Endothelial cell of umbilical vein (primary cell): ENCODE data around the gene MLPH. TPM values are rescaled to one million over a fixed set of nuclear protein-coding genes. Genes with fewer than 3 reads are reported as not detected.

ENCODE experiments used
- BruUV-seq: library from RNA; stranded (reverse); fragments of 400-500 nt; replicated peaks from 2 replicates; lab custom pipeline; 2021; lab: Mats Ljungman, UMichigan
- CTCF ChIA-PET: fragments of 300-600, 350-600 bp; sonication (Branson Sonifier 250); formaldehyde crosslinking; loops from one replicate; lab custom pipeline; 2021; ENCODE audit warnings: antibody characterized with exemption, inconsistent platforms; lab: Charles Lee
- POLR2A ChIA-PET: fragments of 300-600, 350-600 bp; sonication (Branson Sonifier 250); formaldehyde crosslinking; loops from one replicate; lab custom pipeline; 2021; ENCODE audit warnings: antibody characterized with exemption, inconsistent platforms; lab: Charles Lee
- DNase-seq: peaks from one replicate; pipeline ENCODE4 v3.0.0-alpha.2; 2011; ENCODE audit warnings: low read depth, low spot score
- FAIRE-seq: peaks from 2 replicates; lab custom pipeline; 2011; peaks lifted over from hg19 to GRCh38; lab: Jason Lieb, UNC
- H2AFZ ChIP-seq: 2 replicates; pipeline ENCODE4 v1.6.0; 2012; ENCODE audit warnings: low read depth, low read length, control low read depth, inconsistent platforms
- H3K27ac ChIP-seq: 2 replicates; pipeline ENCODE4 v1.5.1; 2011; ENCODE audit warnings: low read depth, mild to moderate bottlenecking, control low read depth, low read length, moderate library complexity; ENCODE audit not compliant: insufficient read depth
- H3K27me3 ChIP-seq, 2 experiments: 2 replicates each; pipeline versions ENCODE4 v1.6.0 to v1.6.1; 2011; ENCODE audit warnings: low read length in 2 of 2, mixed read lengths in 1 of 2; ENCODE audit not compliant: control insufficient read depth in 2 of 2, insufficient read depth in 2 of 2
- H3K36me3 ChIP-seq, 2 experiments: 2 replicates in 1 of 2; 3 replicates in 1 of 2; pipeline ENCODE4 v1.5.1; 2011; ENCODE audit warnings: low read length in 2 of 2, mild to moderate bottlenecking in 1 of 2, moderate library complexity in 1 of 2; ENCODE audit not compliant: control insufficient read depth in 2 of 2, insufficient read depth in 2 of 2; ENCODE audit errors: extremely low read depth in 1 of 2
- H3K4me1 ChIP-seq: 3 replicates; pipeline ENCODE4 v1.5.1; 2011; ENCODE audit warnings: mild to moderate bottlenecking, low read length; ENCODE audit not compliant: control insufficient read depth, insufficient read depth; ENCODE audit errors: extremely low read depth
- H3K4me2 ChIP-seq: 2 replicates; pipeline ENCODE4 v1.6.1; 2011; ENCODE audit warnings: low read length, control low read depth, mixed read lengths; ENCODE audit not compliant: insufficient read depth
- H3K4me3 ChIP-seq, 3 experiments: fragments of 200-600 bp in 1 of 3; sonication (generic), shearing (Covaris generic) in 1 of 3; replicated peaks in 1 of 3; 2 replicates each; pipeline ENCODE4 v1.5.1; 2011 to 2016; ENCODE audit warnings: control low read depth in 3 of 3, low read length in 3 of 3, mild to moderate bottlenecking in 2 of 3, inconsistent platforms in 1 of 3, low read depth in 1 of 3, moderate library complexity in 1 of 3; ENCODE audit not compliant: insufficient read depth in 1 of 3
- H3K79me2 ChIP-seq: 2 replicates; pipeline ENCODE4 v1.6.0; 2012; ENCODE audit warnings: low read length, inconsistent platforms; ENCODE audit not compliant: control insufficient read depth, insufficient read depth
- H3K9ac ChIP-seq: replicated peaks from 2 replicates; pipeline ENCODE3; 2011; ENCODE audit warnings: low read length, control low read depth; ENCODE audit not compliant: insufficient read depth; ENCODE audit errors: extremely low read depth
- H3K9me1 ChIP-seq: replicated peaks from 3 replicates; pipeline ENCODE4 v1.6.0; 2011; ENCODE audit warnings: mild to moderate bottlenecking, low read length; ENCODE audit not compliant: control insufficient read depth, insufficient read depth; ENCODE audit errors: extremely low read depth
- H3K9me3 ChIP-seq: replicated peaks from 2 replicates; pipeline ENCODE4 v1.5.1; 2012; ENCODE audit warnings: low read length, inconsistent platforms; ENCODE audit not compliant: control insufficient read depth, insufficient read depth
- H4K20me1 ChIP-seq: replicated peaks from 2 replicates; pipeline ENCODE3; 2011; ENCODE audit warnings: mild to moderate bottlenecking, low read length; ENCODE audit not compliant: control insufficient read depth, insufficient read depth; ENCODE audit errors: extremely low read depth
- EZH2 ChIP-seq: IDR thresholded peaks from 2 replicates; pipeline ENCODE4 v1.6.1; 2012; ENCODE audit warnings: borderline replicate concordance, low read depth, mild to moderate bottlenecking, moderate library complexity, low read length, inconsistent platforms; ENCODE audit not compliant: severe bottlenecking
- FOS ChIP-seq: IDR thresholded peaks from 2 replicates; pipeline ENCODE4 v1.6.1; 2011; ENCODE audit warnings: mild to moderate bottlenecking, low read length, moderate library complexity, borderline replicate concordance; ENCODE audit not compliant: insufficient read depth
- GATA2 ChIP-seq: IDR thresholded peaks from 2 replicates; pipeline ENCODE4 v1.7.0; 2011; ENCODE audit warnings: low read depth, mild to moderate bottlenecking, moderate library complexity, mixed read lengths, low read length; ENCODE audit not compliant: insufficient read length, insufficient read depth
- JUN ChIP-seq: IDR thresholded peaks from 2 replicates; pipeline ENCODE4 v1.6.1; 2011; ENCODE audit warnings: borderline replicate concordance, low read depth; ENCODE audit not compliant: insufficient read length, insufficient read depth
- MYC ChIP-seq: IDR thresholded peaks from one replicate; pipeline ENCODE4 v1.6.1; 2011; ENCODE audit warnings: mild to moderate bottlenecking, low read depth, low read length
- POLR2A ChIP-seq: IDR thresholded peaks from 2 replicates; pipeline ENCODE4 v1.6.1; 2012; ENCODE audit warnings: low read depth, mild to moderate bottlenecking, control low read depth, low read length
- POLR2AphosphoS5 ChIP-seq: IDR thresholded peaks from 2 replicates; pipeline ENCODE4 v1.6.1; 2012; ENCODE audit warnings: low read depth, mild to moderate bottlenecking, control low read depth, low read length, moderate library complexity; ENCODE audit not compliant: insufficient read depth
- dilution Hi-C: fragments of 300-500 bp; cut with MboI; formaldehyde crosslinking; loops from one replicate; pipeline ENCODE4 v1.15.0; 2019; ENCODE audit warnings: low sequenced_read_pairs; ENCODE audit not compliant: extremely low pct_ligation_motif_present
- intact Hi-C: fragments of 100-400 bp; cut with micrococcal nuclease; formaldehyde crosslinking; loops from one replicate; pipeline ENCODE4 v1.10.0; 2022
- polyA plus RNA-seq, 4 experiments: library from polyadenylated mRNA; depleted of rRNA in 3 of 4; stranded (reverse) in 3 of 4; unstranded in 1 of 4; fragments of >200 nt; gene quantifications; 2 replicates each; pipeline versions ENCODE4 v1.2.1 to v1.2.3, GENCODE V29; 2011 to 2012; ENCODE audit warnings: missing spikeins in 1 of 4
- total RNA-seq: library from RNA; stranded (reverse); gene quantifications from 2 replicates; pipeline ENCODE4 v1.2.3, GENCODE V29; 2021
- TF ChIP-seq, protein P1 (sequence below): IDR thresholded peaks from 2 replicates; pipeline ENCODE4 v1.6.1; 2011; ENCODE audit not compliant: insufficient read depth, insufficient read length
- TF ChIP-seq, protein P2 (sequence below), 2 donors: IDR thresholded peaks; 1 replicate in 1 of 2; 2 replicates in 1 of 2; pipeline ENCODE4 v1.5.1; 2011; ENCODE audit warnings: low read length in 2 of 2, mild to moderate bottlenecking in 2 of 2, moderate library complexity in 2 of 2, control low read depth in 1 of 2, inconsistent platforms in 1 of 2, low read depth in 1 of 2; ENCODE audit not compliant: insufficient read depth in 1 of 2; ENCODE audit errors: extremely low read depth in 1 of 2

Gene MLPH
- total and polyA plus RNA-seq, 2 donors (not counting 3 experiments of a cell fraction or from before 2014, with no cell fraction given): not detected

DNA sequence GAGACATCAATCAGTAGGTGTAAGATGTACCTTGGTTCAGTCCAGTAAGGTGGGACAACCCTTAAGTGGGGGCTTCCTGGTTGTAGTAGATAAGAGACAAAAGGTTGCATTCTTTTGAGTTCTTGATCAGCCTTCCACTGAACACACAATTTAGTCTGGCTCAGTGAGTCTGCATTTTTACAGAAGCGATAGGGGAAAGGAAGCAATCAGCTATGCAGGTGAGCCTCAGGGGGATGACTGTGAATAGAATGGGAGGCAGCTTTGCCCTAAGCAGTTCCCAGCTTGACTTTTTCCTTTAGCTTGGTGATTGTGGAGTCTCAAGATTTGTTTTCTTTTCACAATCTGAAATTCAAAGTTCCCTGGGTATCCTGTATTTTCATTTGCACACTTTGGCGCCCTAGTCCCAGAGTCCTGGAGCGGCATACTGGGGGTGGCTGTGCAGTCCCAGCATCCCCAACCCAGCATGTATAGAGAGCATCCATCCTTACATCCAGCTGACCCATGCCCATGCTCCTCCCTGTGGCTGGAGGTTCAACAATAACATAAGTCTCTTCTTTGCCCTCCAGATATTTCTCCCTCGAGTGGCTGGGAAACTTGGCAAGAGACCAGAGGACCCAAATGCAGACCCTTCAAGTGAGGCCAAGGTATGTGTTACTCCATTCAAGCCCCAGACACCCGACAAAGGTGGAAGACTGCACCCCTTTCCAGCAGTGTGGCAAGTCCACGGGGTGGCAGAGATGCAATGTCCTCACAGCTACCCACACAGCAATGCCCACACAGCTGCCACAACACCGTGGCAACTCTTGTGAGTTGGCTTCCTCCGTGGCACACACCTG, 59.2 kb downstream of the MLPH start:
- POLR2A ChIA-PET: no interaction called here
- Histone ChIP-seq H3K27ac (no peak overlapping the region), H3K9me3 (no peaks in the 10 kb centered on the region), H3K36me3 (no peaks in the 10 kb centered on the region), H3K4me2 (no peak overlapping the region), H3K79me2 (no peaks in the 10 kb centered on the region), H3K9me1 (no peaks in the 10 kb centered on the region), H4K20me1 (no peaks in the 10 kb centered on the region), H3K4me3 (no peak overlapping the region), H3K4me1 (no peaks in the 10 kb centered on the region), H3K27me3 (no peaks in the 10 kb centered on the region), H2AFZ (no peak overlapping the region), H3K9ac (no peak overlapping the region)
- FAIRE-seq: no peak
- intact Hi-C loops (no loop called here), dilution Hi-C loops (no loop called here)
- BruUV-seq: no TSS peak
- TF ChIP-seq FOS (no peak), MYC (no peak), GATA2 (no peak)
- CTCF ChIA-PET: interaction anchor here (1.4 to 1.7 kb wide), 3 partner anchors 26 to 71 kb away, joined by 3 to 6 read pairs (median 5); no protein-coding TSS in a partner anchor
- no peak for DNase-seq

DNA sequence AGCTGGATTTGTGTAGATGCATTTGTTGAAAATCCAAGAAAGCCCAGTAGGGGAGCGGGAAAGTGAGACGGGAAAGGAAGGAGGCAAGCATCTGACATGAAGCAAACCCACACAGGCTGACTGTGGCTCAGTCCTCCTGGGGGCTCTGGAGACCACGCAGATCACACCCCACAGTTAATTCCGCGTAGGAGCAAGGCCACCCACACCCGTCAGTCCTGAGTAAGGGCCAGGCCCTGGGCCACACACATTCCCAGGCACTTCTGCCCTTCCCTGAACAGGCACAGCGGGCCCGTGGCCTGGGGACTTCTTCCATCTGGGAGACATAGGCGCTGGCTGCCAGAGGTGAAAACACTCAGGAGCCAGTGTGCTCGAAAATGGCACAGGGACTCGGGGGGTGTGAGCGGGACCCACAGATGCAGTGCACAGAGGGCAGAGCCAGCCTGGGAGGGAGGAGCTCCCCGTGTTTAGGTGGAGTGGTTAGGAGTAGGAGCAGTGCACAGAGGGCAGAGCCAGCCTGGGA, 59.9 kb downstream of the MLPH start:
- Histone ChIP-seq H3K4me3 (no peak overlapping the region), H3K9me1 (no peaks in the 10 kb centered on the region), H3K4me1 (no peaks in the 10 kb centered on the region), H3K9ac (no peak overlapping the region), H3K36me3 (no peaks in the 10 kb centered on the region), H3K27me3 (no peaks in the 10 kb centered on the region), H3K27ac (no peak overlapping the region), H3K9me3 (no peaks in the 10 kb centered on the region), H3K79me2 (no peaks in the 10 kb centered on the region), H4K20me1 (no peaks in the 10 kb centered on the region), H3K4me2 (no peak overlapping the region), H2AFZ (no peak overlapping the region)
- POLR2A ChIA-PET: no interaction called here
- BruUV-seq: no TSS peak
- intact Hi-C loops: no loop called here
- CTCF ChIA-PET: interaction anchor here (1.4 to 1.7 kb wide), 2 partner anchors 34 to 72 kb away, joined by 3 to 6 read pairs; no protein-coding TSS in a partner anchor
- FAIRE-seq (no peak), DNase-seq (no peak)
- TF ChIP-seq POLR2A: no peak
- TF ChIP-seq, protein P1, sequence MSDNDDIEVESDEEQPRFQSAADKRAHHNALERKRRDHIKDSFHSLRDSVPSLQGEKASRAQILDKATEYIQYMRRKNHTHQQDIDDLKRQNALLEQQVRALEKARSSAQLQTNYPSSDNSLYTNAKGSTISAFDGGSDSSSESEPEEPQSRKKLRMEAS: no peak
- TF ChIP-seq, protein P2, sequence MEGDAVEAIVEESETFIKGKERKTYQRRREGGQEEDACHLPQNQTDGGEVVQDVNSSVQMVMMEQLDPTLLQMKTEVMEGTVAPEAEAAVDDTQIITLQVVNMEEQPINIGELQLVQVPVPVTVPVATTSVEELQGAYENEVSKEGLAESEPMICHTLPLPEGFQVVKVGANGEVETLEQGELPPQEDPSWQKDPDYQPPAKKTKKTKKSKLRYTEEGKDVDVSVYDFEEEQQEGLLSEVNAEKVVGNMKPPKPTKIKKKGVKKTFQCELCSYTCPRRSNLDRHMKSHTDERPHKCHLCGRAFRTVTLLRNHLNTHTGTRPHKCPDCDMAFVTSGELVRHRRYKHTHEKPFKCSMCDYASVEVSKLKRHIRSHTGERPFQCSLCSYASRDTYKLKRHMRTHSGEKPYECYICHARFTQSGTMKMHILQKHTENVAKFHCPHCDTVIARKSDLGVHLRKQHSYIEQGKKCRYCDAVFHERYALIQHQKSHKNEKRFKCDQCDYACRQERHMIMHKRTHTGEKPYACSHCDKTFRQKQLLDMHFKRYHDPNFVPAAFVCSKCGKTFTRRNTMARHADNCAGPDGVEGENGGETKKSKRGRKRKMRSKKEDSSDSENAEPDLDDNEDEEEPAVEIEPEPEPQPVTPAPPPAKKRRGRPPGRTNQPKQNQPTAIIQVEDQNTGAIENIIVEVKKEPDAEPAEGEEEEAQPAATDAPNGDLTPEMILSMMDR (IDR thresholded peaks at IDR 0.05; ENCODE audit: extremely low read depth in 1 of 2, insufficient read depth in 1 of 2, low read depth in 1 of 2, low read length in 2 of 2): no peak
- no peak for TF ChIP-seq GATA2
- no peak for TF ChIP-seq POLR2AphosphoS5
- no peak for TF ChIP-seq MYC
- no peak for TF ChIP-seq JUN
- no peak for TF ChIP-seq FOS
- TF ChIP-seq EZH2: no peak
- dilution Hi-C loops: no loop called here
